NCI-H748 treated with DMSO at 0.1 percent for 48 hours (cell line): ENCODE data around the gene BOD1.

ENCODE experiments used
- DNase-seq: peaks from one replicate; lab custom pipeline; 2025; lab: John Stamatoyannopoulos, UW

The BOD1 gene

DNA sequence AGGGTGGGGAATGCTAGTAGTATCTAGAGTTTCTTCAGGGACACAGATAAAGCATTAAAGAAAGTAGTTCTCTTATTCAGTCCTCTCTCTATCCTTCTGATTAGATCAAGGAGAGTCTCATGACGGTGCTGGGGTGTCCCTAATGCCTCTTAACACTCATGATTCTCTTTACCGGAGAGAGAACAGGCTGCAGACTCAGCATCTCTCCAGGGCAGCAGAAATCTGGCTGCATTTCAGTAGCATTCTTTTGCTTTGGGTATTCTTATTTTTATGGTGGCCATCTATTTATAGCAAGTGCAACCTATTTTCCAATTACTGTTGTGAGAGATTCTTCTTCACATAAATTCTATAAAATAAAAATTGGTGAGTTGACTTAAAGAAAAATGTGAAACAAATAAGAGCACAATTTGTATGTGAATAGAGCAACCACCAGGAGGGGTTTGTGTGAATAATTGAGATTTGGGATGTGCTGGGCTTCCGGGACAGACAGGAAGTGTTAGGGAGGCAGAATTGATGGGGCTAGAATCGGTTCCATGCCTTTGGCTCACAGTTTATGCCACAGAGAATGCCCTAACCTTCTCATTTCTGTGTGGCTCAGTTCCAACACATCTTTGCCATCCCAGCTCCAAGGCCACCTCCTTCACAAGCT is 23.8 kb upstream of the BOD1 start:
- DNase-seq, result no peak

DNA sequence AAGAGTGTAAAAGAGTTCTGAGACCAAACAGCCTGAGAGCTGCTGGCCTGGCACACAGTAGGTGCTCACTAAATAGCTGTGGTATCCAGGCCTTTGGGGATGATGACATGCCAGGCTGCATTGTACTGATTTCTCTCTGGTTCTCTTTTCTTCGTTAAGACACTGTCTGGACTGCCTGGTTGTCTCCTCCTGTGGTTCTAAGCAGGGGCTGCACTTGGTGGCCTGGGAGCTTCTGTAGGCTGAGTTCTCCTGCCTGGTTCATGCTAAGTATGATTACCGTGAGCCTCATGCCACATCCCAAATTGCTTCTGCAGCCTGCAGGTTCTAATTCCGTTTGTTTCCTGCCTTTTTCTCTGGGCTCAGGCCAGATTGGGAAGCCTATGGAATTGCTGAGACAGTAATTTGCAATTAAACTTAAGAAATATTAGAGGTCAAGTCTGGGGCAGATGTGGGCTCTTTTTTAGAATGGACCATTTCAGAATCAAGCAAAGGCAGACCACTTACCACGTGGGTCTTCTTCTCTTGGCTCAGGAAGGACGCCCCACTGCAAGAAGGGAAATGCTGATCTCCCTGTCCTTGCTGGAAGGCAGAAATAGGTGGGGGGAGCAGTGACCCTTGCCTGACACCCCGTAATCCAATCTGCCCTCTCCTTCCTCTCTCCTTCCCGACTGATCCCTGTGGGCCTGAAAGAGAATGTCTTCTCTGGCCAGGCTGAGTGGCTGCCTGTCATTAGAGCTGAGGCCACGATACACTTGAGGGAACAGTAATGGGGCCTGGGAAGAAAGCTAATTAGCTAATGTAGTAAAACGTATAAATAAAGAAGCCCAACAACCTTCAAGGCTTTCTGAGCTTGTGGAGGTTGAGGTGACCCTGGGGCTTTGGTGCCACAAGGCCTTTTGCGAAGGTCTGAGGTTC is 21.9 kb upstream of the BOD1 start:
- no peak for DNase-seq

DNA sequence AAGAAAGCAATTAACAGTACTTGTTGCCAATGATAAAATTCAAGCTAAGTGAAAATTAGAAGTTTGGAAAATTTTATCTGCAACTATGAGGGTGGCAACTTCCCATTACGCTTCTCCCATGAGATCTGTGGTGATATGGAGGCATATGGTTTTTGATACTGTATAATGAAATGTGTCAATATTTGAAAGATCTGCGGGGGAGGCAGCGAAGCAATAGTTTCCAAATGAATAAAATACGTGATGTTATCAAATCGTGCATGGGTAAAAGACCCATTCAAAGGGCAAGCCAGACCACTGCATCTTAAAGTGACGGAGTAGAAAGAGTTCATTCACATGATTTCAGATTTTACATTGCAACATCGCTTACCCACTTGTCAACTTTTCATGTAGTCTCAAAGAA is 20.9 kb upstream of the BOD1 start:
- no peak for DNase-seq

DNA sequence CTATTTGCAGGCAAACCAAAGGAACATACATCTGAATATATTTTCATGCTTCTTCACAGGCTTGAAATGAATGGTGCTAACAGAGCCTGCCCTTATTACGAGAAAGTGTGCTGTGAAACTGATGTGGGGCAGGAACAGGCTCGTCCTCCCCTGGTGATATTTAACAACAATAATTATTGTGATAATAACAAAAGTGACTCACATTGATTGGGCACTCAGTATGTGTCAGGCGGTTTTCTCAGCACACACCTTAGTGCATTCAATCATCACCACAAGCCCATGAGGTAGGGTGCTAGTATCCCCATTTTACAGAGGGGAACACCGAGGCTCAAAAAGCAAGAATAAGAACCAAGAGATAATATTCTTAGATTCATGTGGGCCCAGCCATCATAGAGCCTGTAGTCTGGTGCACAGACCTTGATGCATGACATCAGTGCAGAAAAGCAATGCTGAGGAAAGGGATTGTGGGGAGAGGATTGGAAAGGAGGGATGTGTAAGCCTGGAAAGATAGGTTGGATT is 18.1 kb upstream of the BOD1 start:
- no peak for DNase-seq

DNA sequence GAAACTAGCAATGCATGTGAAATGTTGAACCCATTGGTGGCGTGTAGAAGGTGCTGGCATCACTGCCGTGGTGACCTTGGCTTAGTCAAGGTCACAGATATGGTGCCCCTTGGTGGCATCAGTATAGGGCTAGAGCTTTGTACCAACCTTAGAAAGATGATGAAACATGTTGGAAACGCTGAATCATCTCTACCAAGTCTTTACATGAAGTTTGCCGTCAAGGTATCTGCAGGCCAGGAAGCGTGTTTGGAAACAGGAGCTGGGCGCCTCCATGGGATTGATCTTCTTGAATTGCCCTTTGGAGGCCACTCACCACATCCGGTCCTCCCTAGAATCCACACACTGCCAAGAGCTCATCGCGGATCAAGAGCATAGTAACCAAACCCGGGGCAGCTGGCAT is 16.9 kb upstream of the BOD1 start:
- no peak for DNase-seq

DNA sequence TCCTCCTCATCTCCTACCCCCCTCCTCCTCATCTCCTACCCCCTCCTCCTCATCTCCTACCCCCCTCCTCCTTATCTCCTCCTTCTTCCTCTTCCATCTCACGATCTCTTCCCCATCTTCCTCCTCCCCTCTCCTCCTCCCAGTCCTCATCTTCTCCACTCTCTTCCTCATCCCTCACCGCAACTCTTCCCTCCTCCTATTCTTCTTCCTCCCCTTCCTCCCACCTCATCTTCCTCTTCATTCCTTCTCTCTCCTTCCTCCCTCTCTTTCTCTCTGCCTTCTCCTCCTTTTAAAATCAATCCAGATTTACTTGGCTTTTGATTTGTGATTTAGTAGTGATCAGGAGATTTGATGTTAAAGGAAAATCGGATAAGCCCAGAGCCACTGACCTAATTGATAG is 15.0 kb upstream of the BOD1 start:
- DNase-seq, result no peak

DNA sequence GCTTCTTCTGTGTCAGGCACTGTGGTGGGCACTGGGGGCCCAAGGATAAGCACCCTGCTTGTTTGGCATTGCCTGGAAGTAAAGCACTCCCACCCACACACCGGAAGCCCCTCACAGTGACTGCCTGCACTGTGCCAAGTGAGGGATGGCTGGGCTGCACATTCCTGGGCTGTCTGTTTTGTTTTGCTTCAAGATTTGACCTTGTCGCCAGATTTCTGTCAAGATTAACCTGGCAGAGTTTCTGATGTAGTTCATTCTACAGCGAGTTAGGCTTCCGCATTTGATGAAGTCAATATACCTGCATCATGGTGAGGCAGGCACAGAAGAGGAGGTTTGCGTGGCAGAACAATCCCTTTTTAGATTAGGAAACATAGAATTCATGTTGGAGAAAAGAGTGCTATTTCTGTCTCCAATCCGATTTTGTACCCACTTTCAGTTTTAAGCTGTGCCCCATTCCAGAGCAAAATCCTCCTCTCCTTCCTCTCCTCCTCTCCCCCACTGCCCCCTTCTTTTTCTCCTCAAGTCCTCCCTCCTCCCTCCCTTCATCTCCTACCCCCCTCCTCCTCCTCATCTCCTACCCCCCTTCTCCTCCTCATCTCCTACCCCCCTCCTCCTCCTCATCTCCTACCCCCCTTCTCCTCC is 14.4 kb upstream of the BOD1 start:
- DNase-seq, result no peak

DNA sequence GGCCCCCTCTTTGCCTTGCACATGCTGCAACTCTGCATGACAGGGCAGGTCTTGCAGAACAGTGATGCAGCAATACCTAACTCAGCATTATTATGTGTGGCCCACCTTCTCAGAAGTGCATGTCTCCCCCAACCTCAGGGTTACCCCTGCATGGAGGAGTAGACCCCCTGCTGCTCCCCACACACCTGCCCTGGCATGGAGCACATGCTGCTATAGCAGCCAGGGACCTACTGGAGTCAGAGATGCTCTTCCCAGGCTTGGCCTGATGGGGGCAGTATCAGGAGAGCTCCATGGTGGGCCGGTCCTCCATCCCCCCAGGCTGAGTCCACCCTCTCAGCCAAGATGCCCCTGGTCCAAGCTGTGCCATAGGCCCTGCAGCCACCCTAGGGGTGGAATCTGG is 13.2 kb upstream of the BOD1 start:
- DNase-seq, result no peak

DNA sequence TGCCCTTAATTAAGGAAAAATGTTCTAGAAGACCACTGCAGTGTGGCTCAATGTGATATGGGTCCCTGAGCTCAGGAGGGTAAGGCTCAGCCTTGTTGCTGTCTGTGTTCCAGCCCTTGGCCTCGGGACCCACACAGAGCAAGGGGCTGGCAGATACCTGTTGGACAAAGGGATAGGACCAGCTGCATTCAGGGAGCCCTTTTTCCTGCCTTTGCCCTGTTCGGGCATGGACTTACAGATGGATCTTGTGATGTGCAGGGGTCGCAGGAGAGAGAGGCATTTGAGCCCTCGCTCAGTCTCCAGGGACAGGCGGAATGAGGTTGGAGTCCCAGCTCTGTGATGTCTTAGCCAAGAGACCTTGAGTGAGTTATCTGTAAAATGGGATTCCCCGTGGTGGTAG is 12.1 kb upstream of the BOD1 start:
- no peak for DNase-seq

DNA sequence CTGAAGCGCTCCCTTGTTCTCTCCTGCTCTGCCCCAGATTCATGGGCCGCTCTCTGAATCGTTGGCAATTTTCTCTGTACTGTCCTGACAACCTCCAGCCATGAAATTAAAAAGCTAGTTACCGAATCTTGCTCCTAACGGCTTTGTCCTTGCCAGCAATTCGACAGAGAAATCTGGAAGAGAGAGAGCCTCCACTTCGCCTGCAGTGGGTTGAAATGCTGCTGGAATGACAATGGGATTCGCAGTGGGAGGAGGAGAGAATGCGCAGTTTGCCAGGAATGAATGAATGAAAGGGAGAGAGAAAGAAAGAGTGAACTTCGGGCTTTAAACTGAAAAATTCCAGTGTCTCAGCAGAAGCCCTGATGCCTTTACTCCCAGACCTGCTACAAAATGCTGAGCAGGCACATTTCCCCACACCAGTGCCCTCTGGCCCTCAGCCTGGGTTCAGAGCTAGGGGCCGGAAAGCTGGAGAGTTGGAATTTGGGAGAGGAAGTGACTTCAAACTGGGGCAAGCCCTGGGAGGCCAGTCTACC is 11.5 kb upstream of the BOD1 start:
- no peak for DNase-seq

DNA sequence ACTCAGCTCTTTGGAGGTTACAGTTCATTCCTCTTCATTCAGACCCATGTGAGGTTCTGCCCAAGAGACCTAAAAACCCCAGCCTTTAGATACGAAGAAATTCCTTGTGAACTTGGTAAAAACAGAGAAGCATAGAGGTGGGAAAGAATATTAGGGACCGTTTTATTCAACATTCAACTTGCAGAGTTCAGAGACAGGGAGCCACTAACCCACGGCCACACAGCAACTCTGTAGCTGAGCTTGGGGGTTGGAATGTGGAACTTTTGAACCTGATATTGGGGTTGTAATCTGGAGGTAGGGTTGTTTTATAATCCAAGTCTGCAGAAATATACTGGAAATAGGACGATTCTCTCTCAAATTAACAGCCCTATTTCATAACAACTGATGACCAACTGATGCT is 10.8 kb upstream of the BOD1 start:
- no peak for DNase-seq

DNA sequence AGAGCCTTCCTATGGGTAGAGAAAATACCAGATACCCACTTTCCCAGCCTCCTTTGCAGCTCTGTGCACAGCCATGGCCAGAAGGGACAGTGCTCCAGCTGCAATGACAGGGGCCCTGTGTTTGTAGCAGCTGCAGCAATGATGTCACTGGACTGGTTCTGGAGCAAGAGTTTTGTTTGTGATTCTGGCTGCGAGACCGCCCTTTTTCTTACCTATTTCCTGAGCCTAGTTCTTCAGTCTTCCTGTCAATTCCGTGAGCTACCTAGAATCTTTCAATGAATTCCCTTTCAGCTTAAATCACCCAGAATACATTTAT is 10.0 kb upstream of the BOD1 start:
- DNase-seq, result no peak

DNA sequence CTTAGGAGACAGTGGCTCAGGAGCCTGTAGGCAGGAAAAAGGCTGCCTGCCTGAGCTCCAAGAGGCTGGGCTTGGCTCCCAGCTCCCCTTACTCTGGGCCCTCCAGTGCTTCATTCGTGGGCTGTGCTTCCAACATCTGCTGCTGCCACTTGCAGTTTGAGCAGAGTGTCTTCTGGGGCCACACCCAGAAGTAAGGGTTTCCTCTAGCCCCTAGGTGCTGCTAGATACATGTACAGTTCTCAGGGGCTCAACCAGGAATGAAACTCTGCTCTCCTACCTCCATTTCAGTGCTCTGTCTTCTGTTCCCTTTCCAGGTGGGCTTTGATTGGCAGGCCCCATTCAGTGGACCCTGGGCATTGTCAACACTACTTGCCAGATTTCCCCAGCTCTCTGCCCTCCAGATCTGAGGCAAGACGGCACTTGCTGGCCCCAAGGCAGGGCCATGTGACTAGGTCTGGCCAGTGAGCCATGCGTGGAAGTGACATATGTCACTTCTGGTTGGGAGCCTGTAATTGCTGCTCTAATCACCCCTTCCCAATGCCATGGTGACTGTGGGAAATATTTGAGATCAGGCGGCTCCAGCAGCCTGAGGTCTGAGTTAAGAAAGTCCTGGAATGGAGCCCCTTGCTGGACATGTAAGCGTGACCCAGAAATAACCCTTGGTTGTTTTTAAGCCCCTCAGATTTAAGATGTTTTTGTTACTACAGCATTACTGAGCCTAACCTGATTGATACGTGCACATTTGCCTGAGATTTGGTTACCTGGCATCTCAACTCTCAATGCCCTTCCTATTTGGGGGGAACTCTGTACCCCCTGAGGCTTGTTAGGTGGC is 9.4 kb upstream of the BOD1 start:
- DNase-seq, result no peak

DNA sequence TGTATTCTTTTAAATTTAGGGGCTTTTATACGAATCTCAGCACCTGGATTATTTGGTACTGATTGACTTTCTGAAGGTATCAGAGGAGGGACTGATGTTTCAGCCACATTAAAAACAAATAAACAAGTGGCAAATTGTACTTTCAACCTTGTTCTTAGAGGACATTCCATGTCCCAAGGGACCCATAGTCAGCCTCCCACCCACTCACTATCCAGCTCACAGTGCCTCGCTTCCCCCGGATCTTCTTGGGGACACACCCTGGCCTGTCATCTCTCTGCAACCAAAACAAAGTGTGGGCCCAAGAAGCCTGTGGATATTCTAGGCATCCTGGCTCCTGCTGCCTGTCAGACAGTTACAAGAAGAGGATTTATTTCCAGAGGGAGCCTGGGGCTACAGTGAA is 8.8 kb upstream of the BOD1 start:
- DNase-seq, result no peak

DNA sequence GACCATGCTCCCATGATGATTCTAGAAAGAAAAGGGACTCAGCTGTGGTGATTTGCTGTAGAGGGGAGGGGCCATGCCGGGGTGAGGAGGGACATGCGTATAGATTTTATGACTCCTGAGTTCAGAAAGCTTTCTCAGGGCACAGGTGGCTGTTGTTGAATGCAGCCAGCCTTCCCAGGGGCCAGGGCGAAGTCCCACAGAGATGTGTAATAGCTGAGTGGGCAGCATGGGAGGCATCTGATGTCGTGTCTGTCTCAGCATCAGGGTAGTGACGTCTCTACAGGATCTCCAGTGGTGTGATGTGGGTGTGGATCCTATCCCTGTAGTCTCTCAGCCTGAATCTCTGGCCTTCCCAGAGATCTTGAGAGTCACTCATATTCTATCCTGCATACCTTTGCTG is 7.8 kb upstream of the BOD1 start:
- DNase-seq, result no peak

DNA sequence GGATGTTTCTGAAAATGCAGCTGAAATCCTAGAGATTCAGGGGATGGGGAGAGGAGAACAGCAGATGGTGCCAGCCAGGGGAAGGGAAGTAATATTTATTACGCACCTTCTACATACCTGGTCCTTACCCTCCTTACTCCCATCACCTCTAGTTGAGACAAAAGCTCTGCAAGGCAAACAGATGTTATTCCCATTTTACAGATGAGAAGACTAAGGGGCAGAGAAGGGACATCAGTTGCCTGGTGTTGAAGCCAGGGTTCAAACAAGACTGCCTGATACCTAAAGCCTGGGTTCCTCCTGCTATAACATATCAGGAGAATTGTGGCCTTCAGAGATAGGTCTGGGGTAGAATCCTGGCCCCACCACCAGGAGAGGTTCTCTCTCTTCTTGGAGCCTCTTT is 7.3 kb upstream of the BOD1 start:
- DNase-seq, result no peak

DNA sequence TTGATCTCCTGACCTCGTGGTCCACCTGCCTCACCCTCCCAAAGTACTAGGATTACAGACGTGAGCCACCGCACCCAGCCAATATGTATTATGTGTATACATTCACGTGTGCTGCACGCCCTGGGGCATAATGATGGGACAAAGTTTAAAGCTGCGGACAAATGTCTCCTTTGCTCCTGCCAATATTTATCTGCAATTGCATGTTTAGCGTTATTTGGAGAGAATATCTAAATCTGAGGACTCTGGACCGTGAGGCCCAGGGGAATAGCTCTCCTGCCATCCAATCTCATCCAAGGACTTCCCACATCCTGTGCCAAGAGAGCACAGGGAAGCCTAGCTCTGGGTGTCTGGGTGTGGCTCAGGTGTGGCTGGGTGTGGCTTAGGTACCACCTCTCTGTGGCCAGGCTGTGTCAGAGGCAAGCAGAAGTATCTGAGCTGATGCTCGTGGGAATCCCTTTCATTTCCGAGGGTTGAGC is 6.9 kb upstream of the BOD1 start:
- DNase-seq, result no peak

DNA sequence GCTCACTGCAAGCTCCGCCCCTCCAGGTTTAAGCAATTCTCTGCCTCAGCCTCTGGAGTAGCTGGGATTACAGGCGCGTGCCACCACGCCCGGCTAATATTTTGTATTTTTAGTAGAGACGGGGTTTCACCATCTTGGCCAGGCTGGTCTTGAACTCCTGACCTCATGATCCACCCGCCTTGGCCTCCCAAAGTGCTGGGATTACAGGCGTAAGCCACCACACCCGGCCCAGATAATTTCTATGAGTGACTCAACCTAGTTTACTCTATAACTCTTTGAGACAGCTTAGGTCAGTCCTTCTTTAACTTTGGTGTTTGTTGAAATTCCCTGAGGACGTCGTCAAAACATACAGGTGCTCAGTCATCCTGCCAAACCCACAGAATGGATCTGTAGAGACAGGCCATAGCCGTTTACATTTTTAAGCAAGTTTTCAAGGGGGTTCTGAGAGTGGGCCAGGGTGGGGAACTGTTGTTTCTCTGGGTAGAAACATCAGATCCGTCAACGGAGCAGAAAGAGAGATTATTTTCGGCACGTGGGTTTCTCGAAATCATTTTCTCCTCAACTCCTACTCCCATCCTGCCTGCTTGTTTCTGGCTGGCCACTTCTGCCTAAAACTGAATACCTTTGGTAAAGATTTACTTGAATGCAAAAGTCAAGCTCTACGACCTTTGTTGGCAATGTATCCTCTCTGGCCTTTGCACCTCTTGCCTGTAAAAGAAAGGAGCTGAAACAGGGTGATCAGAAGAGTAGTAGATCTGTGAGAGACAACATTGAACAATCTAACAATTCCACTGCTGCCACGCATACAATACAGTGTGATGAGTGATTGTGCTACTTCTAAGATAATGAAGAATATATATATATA is 6.0 kb upstream of the BOD1 start:
- no peak for DNase-seq

DNA sequence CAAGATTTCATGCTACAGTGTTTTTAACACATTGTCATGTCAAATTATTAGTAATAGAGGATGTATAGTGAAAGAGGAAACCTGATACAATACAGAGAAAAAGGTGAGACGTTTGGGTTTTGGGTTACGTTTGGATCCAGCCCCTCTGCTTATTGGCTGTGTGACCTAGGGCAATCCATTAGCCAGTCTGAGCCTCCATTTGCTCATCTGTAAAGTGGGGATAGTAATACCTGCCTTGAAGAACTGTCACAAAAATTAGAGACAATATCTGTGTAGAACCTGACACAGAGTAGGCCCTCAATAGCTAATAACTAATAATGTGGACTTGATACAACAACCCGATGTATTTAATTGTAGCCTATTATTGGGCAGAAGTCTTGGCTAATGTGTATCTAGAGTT is 4.3 kb upstream of the BOD1 start:
- no peak for DNase-seq

DNA sequence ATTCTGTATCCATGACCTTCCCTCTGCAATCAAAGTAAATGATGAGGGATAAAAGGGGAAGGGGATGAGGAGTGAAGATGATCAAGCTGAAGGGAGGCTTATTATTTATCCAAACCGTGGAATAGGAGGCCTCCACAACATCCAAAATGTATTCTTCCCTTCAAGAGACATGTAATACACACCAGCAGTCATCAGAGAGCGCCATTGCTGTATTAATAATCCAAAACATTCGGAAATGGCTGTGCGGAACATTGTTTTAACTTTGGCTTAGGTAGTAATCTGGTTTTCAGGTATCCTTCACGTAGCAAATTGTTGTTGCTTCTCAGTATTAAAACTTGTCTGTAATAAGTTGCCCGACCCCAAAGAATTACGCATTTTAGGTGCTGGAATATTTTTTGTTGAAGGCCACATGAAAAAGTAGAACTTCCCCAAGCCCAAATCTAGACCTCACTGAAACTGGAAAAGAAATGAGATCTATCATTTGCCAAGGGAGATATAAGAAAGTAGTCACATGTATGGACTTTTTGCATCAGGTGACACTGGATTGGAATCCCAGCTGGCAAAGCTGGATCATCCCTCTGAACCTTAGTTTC is 2.6 kb upstream of the BOD1 start:
- DNase-seq, result peak; percentile 75
